NT2/D1 (cell line): ENCODE data around the gene GGT5.

Experiments used
- SUZ12 ChIP-seq: IDR thresholded peaks from 2 replicates; pipeline ENCODE4 v1.6.1; 2011; ENCODE audit not compliant: insufficient read length, insufficient read depth; ENCODE audit errors: extremely low read depth
- YY1 ChIP-seq: IDR thresholded peaks from 2 replicates; pipeline ENCODE4 v1.6.1; 2011; ENCODE audit not compliant: insufficient read length, insufficient read depth
- ZNF274 ChIP-seq: IDR thresholded peaks from 2 replicates; pipeline ENCODE4 v1.6.1; 2011; ENCODE audit warnings: mild to moderate bottlenecking, low read depth, low read length

DNA sequence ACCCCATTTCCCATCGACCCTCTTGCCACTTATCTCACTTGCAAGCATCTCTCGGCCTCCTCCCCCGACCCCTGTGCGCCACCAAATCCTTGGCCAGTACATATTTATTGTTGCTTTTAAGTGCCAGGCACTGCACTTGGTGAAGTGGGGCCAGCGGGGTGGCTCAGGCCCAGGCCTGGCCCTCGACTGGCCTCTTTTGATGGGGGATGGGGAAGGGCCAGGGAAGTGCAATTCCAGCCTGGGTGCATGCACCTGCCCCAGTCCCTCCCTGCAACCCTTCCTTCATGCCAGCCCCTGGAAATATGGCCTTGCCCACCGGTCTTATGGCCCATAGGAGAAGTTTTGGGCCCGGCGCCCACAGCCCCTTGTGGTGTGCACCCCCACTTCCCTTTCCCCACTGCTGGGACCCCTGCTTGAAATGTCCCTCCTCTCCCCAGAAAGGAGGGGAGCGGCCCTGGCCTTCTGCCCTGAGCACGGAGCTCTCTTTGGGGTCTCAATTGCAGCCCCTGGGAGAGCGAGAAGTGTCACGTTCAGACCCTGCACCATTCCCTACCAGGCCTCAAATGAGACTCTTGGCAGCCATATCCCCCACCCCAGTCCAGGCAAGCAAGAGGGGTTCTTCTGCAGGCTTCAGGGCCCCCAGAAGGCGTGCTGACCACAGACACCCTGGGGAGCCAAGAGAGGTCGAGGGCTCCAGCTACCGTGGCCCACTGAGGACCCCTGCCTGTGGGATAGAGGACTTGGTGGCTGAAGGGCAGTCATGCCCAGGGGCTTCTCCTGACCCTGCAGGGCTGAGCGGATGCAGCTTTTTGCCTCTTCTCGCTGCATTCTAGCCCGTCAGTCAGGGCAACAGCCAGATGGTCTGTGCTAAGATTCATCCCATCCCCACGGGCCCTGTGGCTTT lies 62.6 kb downstream of the GGT5 start:
- no peak for TF ChIP-seq SUZ12
- no peak for TF ChIP-seq ZNF274
- no peak for TF ChIP-seq YY1
